K562 (cell line): Measurements from ENCODE around the gene SYT13. TPM values are rescaled to one million over a fixed set of nuclear protein-coding genes. Genes with fewer than 3 reads are reported as not detected.

ENCODE experiments used
- ATAC-seq: fragments of 200-7000 bp; cut with Tn5 transposase; 3 replicates; pipeline ENCODE4 v1.9.1; 2020; ENCODE audit warnings: moderate library complexity
- BruUV-seq: library from RNA; stranded (reverse); fragments of 400-500 nt; replicated peaks from 2 replicates; lab custom pipeline; 2021; lab: Mats Ljungman, UMichigan
- CTCF ChIA-PET: fragments of 300-600 bp; formaldehyde crosslinking; extraction: SDS; loops from one replicate; lab custom pipeline; 2021; ENCODE audit warnings: low intra/inter-chr PET ratio; lab: Yijun Ruan, JAX
- POLR2A ChIA-PET: fragments of 300-600, 350-650 bp; sonication (Branson Sonifier 250); formaldehyde crosslinking; extraction: SDS; loops from one replicate; lab custom pipeline; 2021; ENCODE audit warnings: antibody characterized with exemption, inconsistent platforms; lab: Yijun Ruan, JAX
- DNase-seq, 4 experiments: peaks; one replicate each; pipeline versions ENCODE4 v3.0.0 to v3.0.0-alpha.2; 2011 to 2018; ENCODE audit warnings: low spot score in 3 of 4, mixed read lengths in 3 of 4; ENCODE audit errors: extremely low read depth in 1 of 4
- FAIRE-seq: peaks from 2 replicates; lab custom pipeline; 2011; peaks lifted over from hg19 to GRCh38; lab: Jason Lieb, UNC
- H2AFZ ChIP-seq: 2 replicates; pipeline ENCODE4 v1.6.0; 2011; ENCODE audit warnings: low read depth, low read length, control low read depth, inconsistent platforms
- H3K27ac ChIP-seq: fragments of 200-600 bp; 3 replicates; pipeline ENCODE4 v1.8.0; 2011; ENCODE audit warnings: low read depth, mild to moderate bottlenecking, control low read depth, inconsistent platforms, low read length, moderate library complexity, mixed read lengths; ENCODE audit errors: extremely low read depth
- H3K27me3 ChIP-seq, 2 experiments: fragments of 300-600 bp in 1 of 2; 2 replicates in 1 of 2; 3 replicates in 1 of 2; pipeline versions ENCODE4 v1.6.0 to v1.8.0; 2011; ENCODE audit warnings: inconsistent platforms in 2 of 2, low read length in 2 of 2, mild to moderate bottlenecking in 1 of 2, mixed read lengths in 1 of 2, moderate library complexity in 1 of 2; ENCODE audit not compliant: control insufficient read depth in 2 of 2, insufficient read depth in 2 of 2
- H3K36me3 ChIP-seq: fragments of 300-600 bp; 3 replicates; pipeline ENCODE4 v1.8.0; 2011; ENCODE audit warnings: mild to moderate bottlenecking, low read length, inconsistent platforms; ENCODE audit not compliant: control insufficient read depth, insufficient read depth
- H3K4me1 ChIP-seq, 2 experiments: fragments of 200-600 bp in 1 of 2; replicated peaks in 1 of 2; 2 replicates in 1 of 2; 3 replicates in 1 of 2; pipeline versions ENCODE4 v1.5.1 to v1.8.0; 2011; ENCODE audit warnings: inconsistent platforms in 2 of 2, low read length in 2 of 2, mild to moderate bottlenecking in 1 of 2, mixed read lengths in 1 of 2, moderate library complexity in 1 of 2; ENCODE audit not compliant: control insufficient read depth in 2 of 2, insufficient read depth in 2 of 2
- H3K4me2 ChIP-seq: 2 replicates; pipeline ENCODE4 v1.6.1; 2011; ENCODE audit warnings: low read length, control low read depth, inconsistent platforms, mixed read lengths; ENCODE audit not compliant: insufficient read depth
- H3K4me3 ChIP-seq: fragments of 200-600 bp; sonication (generic), shearing (Covaris generic); 2 replicates; pipeline ENCODE4 v1.5.1; 2016; ENCODE audit warnings: control low read depth, inconsistent platforms
- H3K79me2 ChIP-seq: fragments of 200-600 bp; 3 replicates; pipeline ENCODE4 v1.8.0; 2011; ENCODE audit warnings: low read length, inconsistent platforms; ENCODE audit not compliant: control insufficient read depth, insufficient read depth
- H3K9ac ChIP-seq, 2 experiments: 2 replicates each; pipeline versions ENCODE4 v1.6.0 to v1.6.1; 2011; ENCODE audit warnings: low read depth in 2 of 2, low read length in 2 of 2, control low read depth in 1 of 2, inconsistent platforms in 1 of 2, mild to moderate bottlenecking in 1 of 2, mixed read lengths in 1 of 2; ENCODE audit not compliant: insufficient read depth in 1 of 2
- H3K9me1 ChIP-seq: one replicate; pipeline ENCODE4 v1.6.0; 2011; ENCODE audit warnings: inconsistent platforms, mild to moderate bottlenecking, low read length, moderate library complexity; ENCODE audit not compliant: control insufficient read depth, insufficient read depth
- H3K9me3 ChIP-seq: replicated peaks from 2 replicates; pipeline ENCODE4 v1.5.1; 2011; ENCODE audit warnings: low read depth, low read length, inconsistent platforms; ENCODE audit not compliant: control insufficient read depth, insufficient read depth
- H4K20me1 ChIP-seq: replicated peaks from 2 replicates; pipeline ENCODE4 v1.6.1; 2011; ENCODE audit warnings: low read length, inconsistent platforms, mixed read lengths; ENCODE audit not compliant: control insufficient read depth, insufficient read depth
- EZH2 ChIP-seq: IDR thresholded peaks from 2 replicates; pipeline ENCODE4 v1.6.1; 2012; ENCODE audit warnings: low read depth, mild to moderate bottlenecking, inconsistent platforms, low read length, borderline replicate concordance
- REST ChIP-seq, 2 experiments: fragments of 450-650 bp; formaldehyde crosslinking in 1 of 2; IDR thresholded peaks; 2 replicates each; pipeline versions ENCODE4 v1.4.0 to v1.6.1; 2014 to 2020; ENCODE audit warnings: mild to moderate bottlenecking in 2 of 2, borderline replicate concordance in 1 of 2, low read depth in 1 of 2
- WGBS: fragments of 100-300 bp; shearing (Covaris generic); methylation state at CpG from one replicate; pipeline ENCODE4 v1.1.6; 2016; ENCODE audit warnings: low coverage, mixed read lengths; ENCODE audit not compliant: insufficient coverage; ENCODE audit errors: missing lambda C conversion rate; 5-methylcytosine and 5-hydroxymethylcytosine counted together
- in situ Hi-C: fragments of 300-500 bp; cut with MboI; formaldehyde crosslinking; loops from 4 replicates; pipeline ENCODE4 v1.15.0; 2018; ENCODE audit warnings: inconsistent platforms, mixed read lengths
- intact Hi-C: fragments of 100-400 bp; cut with micrococcal nuclease; formaldehyde crosslinking; loops from 2 replicates; pipeline ENCODE4 v1.14.2; 2022
- polyA plus RNA-seq, 8 experiments: library from polyadenylated mRNA; depleted of rRNA in 4 of 8; stranded (reverse) in 5 of 8; unstranded in 3 of 8; fragments of >200 nt; fragmentation: Nextera tagmentation in 2 of 8; fragmentation: Illumina TruSeq in 1 of 8; extraction: Ambion mirVana in 2 of 8; extraction: Trizol in 1 of 8; gene quantifications; 2 replicates each; pipeline versions ENCODE4 v1.2.1 to v1.2.3, GENCODE V29; 2011 to 2014; ENCODE audit warnings: inconsistent platforms in 1 of 8, missing spikeins in 1 of 8
- total RNA-seq, 7 experiments: library from RNA; depleted of rRNA in 6 of 7; stranded (reverse); fragments of >200 nt in 6 of 7; fragmentation: Illumina TruSeq in 2 of 7; extraction: Trizol in 2 of 7; gene quantifications; 2 replicates each; pipeline versions ENCODE4 v1.2.1 to v1.2.3, GENCODE V29; 2011 to 2021; ENCODE audit warnings: low replicate concordance in 1 of 7

Gene SYT13
- total and polyA plus RNA-seq, 9 of the 15 experiments (the other 6 are each of a cell fraction or from before 2014, with no cell fraction given) = under 0.01 to 0.13 (median 0.08) TPM; not detected in 2

- no TSS peak for BruUV-seq
- ATAC-seq (no peak), FAIRE-seq (no peak), DNase-seq (no peak)
- in situ Hi-C loops = loop anchor here (25.0 kb wide), 1 partner anchor 175 kb away; no protein-coding TSS in a partner anchor
- H3K36me3 ChIP-seq = no peaks in the 10 kb centered on the region
- no peaks in the 10 kb centered on the region for H3K9me1 ChIP-seq
- H3K4me1 ChIP-seq = peaks cover 0 to 5% of the 10 kb centered on the region in 2 experiments; a peak in 2 of 5 replicates
- H3K4me2 ChIP-seq = no peak overlapping the region
- H4K20me1 ChIP-seq = no peaks in the 10 kb centered on the region; the same call in 1 of the 2 replicates
- peak; percentile 38 for TF ChIP-seq REST (IDR thresholded peaks at IDR 0.05; ENCODE audit: borderline replicate concordance)
- TF ChIP-seq REST (CRISPR knock-in tag; IDR thresholded peaks at IDR 0.05; ENCODE audit: low read depth) = no peak
- no peak for TF ChIP-seq EZH2
- peaks cover 13 to 23% of the 10 kb centered on the region in 2 experiments; a peak in 3 of 5 replicates for H3K27me3 ChIP-seq
- CTCF ChIA-PET = interaction anchor here (0.8 kb wide), 1 partner anchor 178 kb away, joined by 4 read pairs; no protein-coding TSS in a partner anchor
- no peaks in the 10 kb centered on the region for H3K9me3 ChIP-seq
- H2AFZ ChIP-seq = no peak overlapping the region
- WGBS = 6% methylated on average over 3 of the region's 3 CpGs
- POLR2A ChIA-PET = interaction anchor here (0.6 to 0.9 kb wide), 3 partner anchors 182 to 909 kb away, joined by 3 to 4 read pairs (median 3); no protein-coding TSS in a partner anchor
- intact Hi-C loops = no loop called here
- H3K9ac ChIP-seq = no peak overlapping the region
- no peak overlapping the region for H3K4me3 ChIP-seq
- H3K79me2 ChIP-seq = no peaks in the 10 kb centered on the region
- no peak overlapping the region for H3K27ac ChIP-seq
Measured at GRCh38 chr11:45287316-45287903, 1.3 kb upstream of the SYT13 start.
